ENCODE data around the gene EVA1A.

The EVA1A gene

GRCh38 chr2:75560768-75561565 is at the start of gene EVA1A:
TSS of gene EVA1A (minus strand) at chr2:75560939. CDS start at chr2:75518140, 42,799 bp downstream.
- DNase-seq: peak; percentile 21

GRCh38 chr2:75609937-75610508 is 49.3 kb upstream of the EVA1A start:
- DNase-seq: no peak

GRCh38 chr2:75609334-75609689 is 48.6 kb upstream of the EVA1A start:
- DNase-seq: no peak

- peak; percentile 9 for DNase-seq
These were observed 48.1 kb upstream of the EVA1A start for GRCh38 chr2:75608684-75609333.

GRCh38 chr2:75607988-75608683 is 47.4 kb upstream of the EVA1A start:
- DNase-seq: no peak

- DNase-seq: no peak
These were observed 46.7 kb upstream of the EVA1A start for GRCh38 chr2:75607400-75607798.

GRCh38 chr2:75606761-75607399 is 46.1 kb upstream of the EVA1A start:
- DNase-seq: no peak

GRCh38 chr2:75605770-75606529 is 45.2 kb upstream of the EVA1A start:
- peak; percentile 18 for DNase-seq

GRCh38 chr2:75604484-75604883 is 43.7 kb upstream of the EVA1A start:
- DNase-seq: no peak

- DNase-seq: no peak
These were observed 42.7 kb upstream of the EVA1A start for GRCh38 chr2:75603477-75603876.

GRCh38 chr2:75602724-75603342 is 42.1 kb upstream of the EVA1A start:
- DNase-seq: no peak

GRCh38 chr2:75600461-75601011 is 39.8 kb upstream of the EVA1A start:
- no peak for DNase-seq

GRCh38 chr2:75598589-75599155 is 37.9 kb upstream of the EVA1A start:
- no peak for DNase-seq

GRCh38 chr2:75597949-75598348 is 37.2 kb upstream of the EVA1A start:
- no peak for DNase-seq

- DNase-seq: no peak
These were observed 36.0 kb upstream of the EVA1A start for GRCh38 chr2:75596784-75597183.

- DNase-seq: no peak
These were observed 35.0 kb upstream of the EVA1A start for GRCh38 chr2:75595541-75596395.

GRCh38 chr2:75594596-75594995 is 33.9 kb upstream of the EVA1A start:
- DNase-seq: no peak

- no peak for DNase-seq
These were observed 32.1 kb upstream of the EVA1A start for GRCh38 chr2:75592888-75593287.

- peak; percentile 61 for DNase-seq
These were observed 31.3 kb upstream of the EVA1A start for GRCh38 chr2:75592030-75592429.
